ENCODE measurements around the gene TJP3.

TJP3 gene

GRCh38 chr19:3710265-3710812 lies 2.2 kb downstream of the TJP3 start:
- DNase-seq (ENCODE audit: low read depth in 2 of 2): no peak

GRCh38 chr19:3712663-3713611 lies 4.8 kb downstream of the TJP3 start:
- no peak for DNase-seq (ENCODE audit: low read depth in 2 of 2)

GRCh38 chr19:3716147-3716668 lies 8.0 kb downstream of the TJP3 start:
- DNase-seq (ENCODE audit: low read depth in 2 of 2): no peak

- no peak for DNase-seq (ENCODE audit: low read depth in 2 of 2)
Observed at GRCh38 chr19:3719868-3720267, 11.7 kb downstream of the TJP3 start.

- no peak for DNase-seq (ENCODE audit: low read depth in 2 of 2)
Observed at GRCh38 chr19:3720349-3720917, 12.2 kb downstream of the TJP3 start.

- DNase-seq (ENCODE audit: low read depth in 2 of 2): peak; percentile 71 to 74
Observed at GRCh38 chr19:3721131-3721886, 13.1 kb downstream of the TJP3 start.

GRCh38 chr19:3721887-3722442 lies 13.8 kb downstream of the TJP3 start:
- DNase-seq (ENCODE audit: low read depth in 2 of 2): no peak

- no peak for DNase-seq (ENCODE audit: low read depth in 2 of 2)
Observed at GRCh38 chr19:3722443-3723109, 14.4 kb downstream of the TJP3 start.

- no peak for DNase-seq (ENCODE audit: low read depth in 2 of 2)
Observed at GRCh38 chr19:3723110-3723488, 14.9 kb downstream of the TJP3 start.

GRCh38 chr19:3723883-3724282 lies 15.7 kb downstream of the TJP3 start:
- DNase-seq (ENCODE audit: low read depth in 2 of 2): no peak

- DNase-seq (ENCODE audit: low read depth in 2 of 2): no peak
Observed at GRCh38 chr19:3725121-3725520, 16.9 kb downstream of the TJP3 start.

- DNase-seq (ENCODE audit: low read depth in 2 of 2): no peak
Observed at GRCh38 chr19:3725640-3726310, 17.6 kb downstream of the TJP3 start.

- no peak for DNase-seq (ENCODE audit: low read depth in 2 of 2)
Observed at GRCh38 chr19:3730457-3730958, 22.3 kb downstream of the TJP3 start.

GRCh38 chr19:3732108-3732507 lies 23.9 kb downstream of the TJP3 start:
- DNase-seq (ENCODE audit: low read depth in 2 of 2): no peak

- DNase-seq (ENCODE audit: low read depth in 2 of 2): no peak
Observed at GRCh38 chr19:3733549-3734309, 25.5 kb downstream of the TJP3 start.

GRCh38 chr19:3734310-3734600 lies 26.1 kb downstream of the TJP3 start:
- DNase-seq (ENCODE audit: low read depth in 2 of 2): no peak

GRCh38 chr19:3736106-3736724 lies 28.0 kb downstream of the TJP3 start:
- no peak for DNase-seq (ENCODE audit: low read depth in 2 of 2)

GRCh38 chr19:3737487-3738205 lies 29.5 kb downstream of the TJP3 start:
- DNase-seq (ENCODE audit: low read depth in 2 of 2): no peak
